Fibroblast of pulmonary artery (primary cell): Measurements from ENCODE around the gene DDX5.
A peak's percentile ranks its signal among the peaks of the same experiment; 100 is the strongest.

Experiments
- DNase-seq: peaks from one replicate; pipeline ENCODE4 v3.0.0-alpha.2; 2010; ENCODE audit warnings: low read depth
- H3K4me3 ChIP-seq: replicated peaks from 2 replicates; pipeline ENCODE4 v1.5.1; 2011; ENCODE audit warnings: low read depth, mild to moderate bottlenecking, control low read depth, low read length, moderate library complexity
- TF ChIP-seq, protein P1 (sequence below): IDR thresholded peaks from 2 replicates; pipeline ENCODE4 v1.5.1; 2011; ENCODE audit warnings: mild to moderate bottlenecking, control low read depth, low read length, inconsistent platforms; ENCODE audit errors: missing control alignments

Gene DDX5

DNA sequence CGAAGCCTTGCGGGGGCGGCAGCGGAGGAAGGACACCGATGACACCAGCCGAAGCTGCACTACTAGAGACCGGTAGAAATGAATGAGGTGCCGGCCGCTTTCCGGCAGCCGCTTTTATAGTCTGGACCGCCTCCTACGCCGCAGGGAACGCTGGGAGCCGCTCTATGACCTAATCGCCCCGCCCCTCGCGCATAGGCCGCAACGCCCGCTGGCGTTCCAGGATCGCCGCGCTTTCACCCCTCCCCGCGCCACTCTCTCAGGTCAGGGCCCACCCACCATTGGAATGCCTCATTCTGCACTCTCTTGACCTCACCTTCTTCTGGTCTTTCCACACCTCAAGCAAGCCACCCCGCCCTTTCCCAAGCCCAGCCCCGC lies at the start of gene DDX5:
DDX5 (minus strand) TSS at position 89 of the 375 bp plus-strand sequence. CDS start 170 bp downstream, outside the sequence.
- TF ChIP-seq, protein P1, sequence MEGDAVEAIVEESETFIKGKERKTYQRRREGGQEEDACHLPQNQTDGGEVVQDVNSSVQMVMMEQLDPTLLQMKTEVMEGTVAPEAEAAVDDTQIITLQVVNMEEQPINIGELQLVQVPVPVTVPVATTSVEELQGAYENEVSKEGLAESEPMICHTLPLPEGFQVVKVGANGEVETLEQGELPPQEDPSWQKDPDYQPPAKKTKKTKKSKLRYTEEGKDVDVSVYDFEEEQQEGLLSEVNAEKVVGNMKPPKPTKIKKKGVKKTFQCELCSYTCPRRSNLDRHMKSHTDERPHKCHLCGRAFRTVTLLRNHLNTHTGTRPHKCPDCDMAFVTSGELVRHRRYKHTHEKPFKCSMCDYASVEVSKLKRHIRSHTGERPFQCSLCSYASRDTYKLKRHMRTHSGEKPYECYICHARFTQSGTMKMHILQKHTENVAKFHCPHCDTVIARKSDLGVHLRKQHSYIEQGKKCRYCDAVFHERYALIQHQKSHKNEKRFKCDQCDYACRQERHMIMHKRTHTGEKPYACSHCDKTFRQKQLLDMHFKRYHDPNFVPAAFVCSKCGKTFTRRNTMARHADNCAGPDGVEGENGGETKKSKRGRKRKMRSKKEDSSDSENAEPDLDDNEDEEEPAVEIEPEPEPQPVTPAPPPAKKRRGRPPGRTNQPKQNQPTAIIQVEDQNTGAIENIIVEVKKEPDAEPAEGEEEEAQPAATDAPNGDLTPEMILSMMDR = no peak
- peak; percentile 97 for DNase-seq

DNA sequence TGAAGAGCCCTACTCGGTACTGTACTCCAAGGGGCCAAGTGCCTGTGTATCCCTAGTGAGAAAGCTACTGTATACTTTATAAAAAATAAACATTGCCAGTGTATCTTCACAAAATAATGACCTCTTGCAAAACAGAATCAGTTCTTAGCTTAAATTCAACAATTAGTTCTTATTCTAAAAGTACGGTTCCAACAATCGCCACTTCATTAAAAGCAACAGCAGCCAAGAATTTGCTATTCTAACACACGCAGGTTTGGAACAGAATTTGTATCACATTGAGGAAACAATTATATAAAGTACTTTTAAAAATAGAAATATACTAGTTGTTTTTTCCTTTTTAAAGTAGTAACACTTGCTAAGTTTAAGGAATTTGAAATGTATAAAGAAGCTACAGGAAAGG lies 49.2 kb upstream of the DDX5 start:
- DNase-seq = no peak
- no peak overlapping the region for H3K4me3 ChIP-seq
- TF ChIP-seq, protein P1 = no peak

More for the DNA sequence above, at the start of gene DDX5:
- peak within 1 kb of the TSS; percentile 100 for H3K4me3 ChIP-seq

DNA sequence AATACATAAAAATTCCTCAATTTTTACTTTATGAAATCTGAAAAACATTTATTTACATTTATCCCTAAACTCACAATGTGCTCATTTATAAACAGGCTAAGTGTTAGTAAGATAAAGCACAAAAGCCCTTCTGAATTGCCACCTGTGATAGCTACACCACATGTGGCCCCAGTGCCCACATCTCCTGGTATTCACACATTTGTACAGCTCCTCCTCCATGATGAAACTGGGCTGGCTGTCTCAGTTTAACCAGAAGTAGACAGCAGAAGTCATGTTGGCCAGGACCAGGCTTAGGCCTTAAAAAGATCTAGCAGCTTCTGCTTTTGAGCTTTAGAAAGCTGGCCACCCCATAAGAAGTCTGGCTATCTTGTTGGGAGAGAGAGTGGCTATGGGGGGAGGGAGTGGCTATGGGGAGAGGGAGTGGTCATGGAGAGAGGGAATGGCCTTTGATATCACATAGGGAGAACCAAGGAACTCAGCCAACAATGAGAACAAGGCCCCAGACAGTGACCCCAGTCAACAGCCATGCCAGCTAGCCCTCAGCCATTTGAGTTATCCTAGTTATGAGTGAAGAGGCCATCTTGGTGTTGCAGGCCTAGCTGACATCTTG lies 48.0 kb upstream of the DDX5 start:
- H3K4me3 ChIP-seq = no peak overlapping the region
- DNase-seq = no peak
- TF ChIP-seq, protein P1 = no peak

DNA sequence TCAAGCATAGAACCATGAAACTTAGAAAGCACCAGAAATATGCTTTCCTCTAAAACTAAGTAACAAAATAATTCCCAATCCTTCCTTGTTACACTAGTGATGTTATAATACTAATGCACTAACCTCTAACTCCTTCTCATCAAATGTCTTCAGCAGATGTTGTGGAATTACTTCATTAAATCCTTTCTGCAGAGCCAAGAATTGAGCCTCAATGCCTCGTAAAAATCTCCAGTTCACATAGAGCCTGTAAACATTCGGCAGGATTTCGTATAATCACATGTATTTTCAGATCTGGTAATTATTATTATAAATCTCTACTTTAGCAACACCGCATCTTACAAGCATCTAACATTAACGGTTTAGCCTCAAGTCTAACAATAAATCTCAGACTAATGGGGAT lies 45.4 kb upstream of the DDX5 start:
- no peak for DNase-seq
- H3K4me3 ChIP-seq = no peak overlapping the region
- TF ChIP-seq, protein P1 = no peak

DNA sequence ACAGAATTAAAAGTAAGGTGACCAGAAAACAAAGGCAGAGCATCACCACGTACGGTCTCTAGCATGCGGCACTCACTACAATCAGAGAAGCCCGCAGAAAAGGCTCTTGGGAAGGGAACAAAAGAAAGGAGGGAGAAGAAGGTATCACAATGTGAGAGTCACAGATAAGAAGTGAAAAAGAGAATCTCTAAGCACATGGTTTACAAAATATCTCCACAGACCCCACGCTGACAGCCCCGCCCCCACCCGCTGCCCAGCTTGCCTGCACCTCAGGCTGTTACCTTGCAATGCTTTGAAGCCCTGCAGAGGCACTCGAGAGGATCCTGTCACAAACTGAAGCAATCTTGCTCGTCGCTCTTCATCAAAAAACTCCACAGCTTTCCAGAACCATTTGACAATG lies 41.2 kb upstream of the DDX5 start:
- H3K4me3 ChIP-seq = no peak overlapping the region
- TF ChIP-seq, protein P1 = no peak
- no peak for DNase-seq

DNA sequence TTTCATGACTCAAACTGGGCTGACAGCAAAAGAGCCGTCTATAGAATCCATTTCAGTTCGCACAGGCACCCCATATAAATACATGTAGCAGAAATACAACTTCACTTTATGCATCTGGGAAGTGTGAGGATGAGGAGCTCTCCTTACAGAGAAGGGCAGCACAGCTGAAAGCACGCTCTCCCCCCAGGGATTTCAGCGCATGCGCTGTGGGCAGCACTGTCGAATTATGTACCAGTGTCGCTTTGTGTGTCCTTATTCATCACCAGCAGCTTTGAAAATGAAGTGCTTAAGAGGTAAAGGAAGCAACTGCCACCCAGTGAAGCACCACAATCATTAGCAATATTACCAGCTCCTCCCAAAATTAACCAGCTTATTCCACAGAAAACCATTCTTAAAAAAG lies 40.6 kb upstream of the DDX5 start:
- TF ChIP-seq, protein P1 = no peak
- H3K4me3 ChIP-seq = no peak overlapping the region
- DNase-seq = no peak

DNA sequence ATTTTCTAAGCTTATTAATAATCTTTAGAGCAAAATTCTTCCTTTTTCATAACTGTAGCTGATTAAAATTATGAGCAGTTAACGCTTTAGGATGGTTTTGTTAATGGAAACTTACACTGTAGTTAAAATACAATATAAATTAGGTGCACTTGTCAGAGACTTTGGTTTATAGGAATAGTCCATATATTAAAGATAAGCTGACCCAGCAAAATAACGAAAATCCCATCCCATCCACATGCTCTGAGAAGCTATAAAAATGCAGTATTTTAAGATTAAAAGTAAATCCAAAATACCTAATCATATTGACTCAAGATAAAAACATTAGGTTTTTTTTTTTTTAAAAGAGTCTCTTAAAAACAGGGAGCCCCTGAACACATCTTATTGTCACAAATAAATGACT lies 38.7 kb upstream of the DDX5 start:
- DNase-seq = no peak
- TF ChIP-seq, protein P1 = no peak
- no peak overlapping the region for H3K4me3 ChIP-seq
